Measurements from ENCODE around the gene SLC9A6.
"Not testable (repeated sequence)": the region's sequence is repeated elsewhere in the genome, so short reads cannot be mapped to it uniquely, and the experiment has no call there.

SLC9A6 gene

DNA sequence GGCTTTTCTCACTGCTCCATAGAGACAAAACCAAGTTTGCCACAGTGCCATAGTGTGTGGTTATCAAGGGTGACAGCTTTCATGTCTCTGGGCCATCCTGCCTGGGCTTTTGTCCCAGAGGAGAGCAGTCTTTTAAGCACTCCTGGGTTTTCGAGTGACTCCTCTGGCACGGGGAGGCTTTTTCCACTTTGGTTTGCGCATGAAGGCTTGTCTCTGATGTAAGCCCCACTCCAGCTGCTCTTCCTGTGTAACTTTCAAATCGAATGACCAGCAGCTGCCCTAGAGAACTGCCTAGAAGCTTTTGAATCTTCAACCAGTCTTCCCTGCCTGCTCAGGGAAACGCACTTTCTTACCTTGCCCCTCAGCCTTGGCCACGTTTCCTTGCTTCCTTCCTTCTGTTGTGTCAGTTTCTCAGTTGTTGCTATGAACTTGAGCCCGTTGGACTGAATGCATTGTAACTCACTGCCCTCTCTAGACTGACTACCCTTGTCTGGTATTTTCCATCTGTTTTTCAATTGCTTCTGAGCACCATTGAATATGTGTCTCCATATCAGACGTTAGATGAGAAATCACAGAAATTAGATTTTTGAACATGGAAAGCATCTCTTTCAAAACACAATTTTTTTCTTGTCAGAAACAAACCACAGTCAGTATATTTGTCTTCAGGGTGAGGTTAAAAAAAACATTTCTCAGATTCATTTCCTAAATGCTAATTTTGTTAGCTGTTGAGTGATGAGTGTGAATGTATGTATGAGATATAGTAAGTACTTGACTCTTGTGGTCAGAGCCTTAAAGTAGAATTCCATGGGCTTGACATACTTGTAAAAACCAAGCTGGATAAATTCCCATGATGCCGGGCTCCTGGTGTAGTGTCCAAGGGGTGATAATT lies 45.3 kb downstream of the SLC9A6 start:
- DNase-seq: no peak

DNA sequence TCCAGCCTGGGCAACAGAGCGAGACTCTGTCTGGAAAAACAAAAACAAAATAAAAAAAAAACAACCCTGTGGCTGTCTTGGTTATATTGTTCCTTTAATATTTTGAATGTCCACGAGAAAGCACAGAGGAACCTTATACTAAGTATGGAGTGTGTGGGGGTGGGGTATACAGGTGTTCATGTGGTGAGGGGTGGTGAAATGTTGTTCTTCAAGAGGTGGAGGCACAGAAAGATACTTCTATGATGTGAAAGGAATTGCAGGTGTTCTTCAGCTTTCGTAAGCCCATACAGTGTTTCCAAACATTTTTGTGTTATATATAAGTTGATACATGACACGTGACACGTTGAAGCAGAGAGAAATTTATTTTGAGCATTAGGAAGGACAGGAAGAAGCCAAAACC lies 46.4 kb downstream of the SLC9A6 start:
- no peak for DNase-seq

DNA sequence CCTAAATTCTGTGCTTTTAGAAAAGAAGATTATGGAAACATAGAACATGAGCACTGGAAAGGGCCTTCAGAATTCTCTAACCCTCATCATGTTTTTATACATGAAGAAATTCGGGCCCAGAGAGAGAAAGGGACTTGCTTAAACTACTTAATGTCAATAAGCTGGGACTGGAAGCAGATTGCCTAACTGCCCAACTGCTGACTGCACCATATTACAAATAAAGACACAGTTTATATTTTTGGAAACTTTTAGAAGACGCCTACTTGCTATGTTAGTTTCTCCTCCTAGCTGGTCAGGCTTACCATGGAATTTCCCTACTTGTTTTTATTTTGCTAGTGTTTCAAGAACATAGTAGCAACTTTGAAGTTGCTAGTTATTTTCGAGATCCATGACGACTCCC lies 47.1 kb downstream of the SLC9A6 start:
- DNase-seq: no peak

DNA sequence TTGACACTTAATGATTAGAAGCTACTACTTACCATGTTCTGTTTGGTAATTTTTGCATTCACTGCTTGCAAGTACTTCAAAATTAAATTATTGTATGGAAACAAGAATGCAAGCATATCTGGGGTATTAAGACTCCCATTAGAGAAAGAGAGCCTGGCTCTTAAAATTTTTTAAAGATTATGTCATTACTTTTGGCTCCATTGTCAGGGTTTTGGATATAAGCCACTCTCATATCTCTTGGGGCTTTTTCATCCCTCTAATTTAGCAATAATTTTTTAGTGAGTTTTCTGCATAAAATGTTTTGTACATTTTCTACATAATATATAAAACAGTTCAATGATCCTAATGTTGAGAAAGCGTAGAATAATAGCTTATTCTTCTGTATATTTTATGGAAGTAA lies 49.4 kb downstream of the SLC9A6 start:
- DNase-seq: no peak

DNA sequence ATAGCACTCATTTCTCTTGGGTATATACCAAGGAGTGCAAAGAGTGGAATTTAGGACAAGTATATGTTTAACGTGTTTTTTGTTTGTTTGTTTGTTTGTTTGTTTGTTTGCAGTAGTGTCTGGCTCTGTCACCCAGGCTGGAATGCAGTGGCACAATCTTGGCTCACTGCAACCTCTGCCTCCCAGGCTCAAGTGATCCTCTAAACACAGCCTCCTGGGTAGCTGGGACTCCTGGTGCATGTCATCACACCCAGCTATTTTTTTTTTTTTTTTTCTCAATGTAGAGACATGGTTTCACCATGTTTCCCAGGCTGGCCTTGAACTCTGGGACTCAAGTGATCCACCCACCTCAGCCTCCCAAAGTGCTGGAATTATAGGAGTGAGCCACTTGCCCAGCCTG lies 50.4 kb downstream of the SLC9A6 start:
- DNase-seq: no peak

DNA sequence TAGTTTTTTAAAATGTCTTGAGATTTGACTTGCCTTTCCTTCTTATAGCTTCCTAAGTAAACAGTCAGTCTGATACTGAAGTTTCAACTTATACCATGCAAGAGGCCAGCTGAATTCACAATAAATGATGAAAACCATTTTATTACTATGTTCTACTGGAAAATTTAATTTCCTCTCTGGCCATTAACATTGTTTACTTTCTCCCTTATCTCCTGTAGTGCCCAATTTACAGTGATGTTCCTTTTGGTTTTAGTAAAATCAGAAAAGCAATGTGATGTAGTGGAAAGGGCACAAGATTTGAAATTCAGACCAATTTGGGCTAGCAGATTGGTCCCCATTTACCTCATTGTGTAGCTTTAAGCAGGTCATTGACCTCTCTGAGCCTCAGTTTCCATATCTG lies 54.2 kb downstream of the SLC9A6 start:
- DNase-seq: no peak

DNA sequence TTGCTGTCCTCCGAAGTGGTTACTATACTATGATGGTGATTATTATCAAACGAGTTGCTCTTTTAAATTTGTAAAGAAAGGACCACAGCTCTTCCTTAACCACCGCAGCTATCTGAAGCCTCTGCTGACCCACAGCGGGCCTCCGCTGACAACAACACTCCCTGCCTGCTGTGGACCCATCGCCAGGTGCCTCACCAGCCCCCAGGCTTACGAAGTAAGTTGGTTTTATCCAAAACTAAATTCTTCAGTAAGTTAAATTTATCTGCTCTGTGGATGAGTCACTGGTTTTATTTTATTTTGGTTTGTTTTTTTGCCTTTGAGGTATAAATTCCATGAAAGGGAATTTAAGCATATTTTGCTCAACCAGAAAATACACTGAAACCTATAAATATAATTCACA lies 54.7 kb downstream of the SLC9A6 start:
- DNase-seq: no peak

DNA sequence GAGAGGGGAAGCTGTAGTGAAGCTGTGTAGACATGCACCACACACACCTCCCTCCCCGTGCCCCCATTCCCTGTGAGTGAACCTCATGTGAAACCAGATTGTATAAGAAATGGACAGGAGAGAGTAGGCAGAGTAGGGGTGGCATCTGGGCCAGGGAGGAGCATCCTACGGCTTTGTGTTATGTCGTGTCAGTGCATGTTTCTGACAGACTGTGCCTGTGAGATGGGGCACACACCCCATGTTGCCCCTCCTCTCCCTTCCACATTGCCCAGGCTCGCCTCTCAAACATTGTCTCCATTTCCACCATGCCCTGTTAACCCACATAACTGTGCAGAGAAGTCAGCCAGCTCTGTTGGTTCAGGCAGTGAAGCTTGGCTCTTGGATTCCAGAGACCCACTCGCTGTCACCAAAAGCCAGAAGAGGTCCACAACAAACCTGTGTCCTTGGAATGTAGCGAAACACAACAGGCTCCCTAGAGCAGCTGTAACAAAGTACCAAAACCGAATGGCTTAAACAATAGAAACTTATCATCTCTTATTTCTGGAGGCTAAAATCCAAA lies 56.1 kb downstream of the SLC9A6 start:
- DNase-seq: no peak

DNA sequence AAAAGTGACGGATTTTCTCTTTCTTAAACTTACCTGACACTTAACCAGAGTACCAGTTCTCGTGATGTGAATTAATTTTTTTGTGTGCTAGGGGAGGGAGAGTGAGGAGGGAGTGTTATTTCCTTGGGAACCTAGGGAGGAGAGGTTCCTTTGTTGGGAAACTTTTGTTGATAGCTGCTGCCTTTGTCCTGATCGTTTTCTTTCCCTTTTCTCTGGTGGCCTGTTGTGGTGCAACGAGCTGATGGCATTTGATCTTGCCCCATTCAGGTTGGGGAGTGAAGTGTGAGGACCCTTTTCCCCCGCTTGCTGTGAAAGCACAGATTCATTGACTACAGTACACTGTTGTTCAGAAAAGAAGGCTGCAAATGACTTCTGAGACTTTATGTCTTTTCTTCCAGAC lies 59.8 kb downstream of the SLC9A6 start:
- DNase-seq: no peak

DNA sequence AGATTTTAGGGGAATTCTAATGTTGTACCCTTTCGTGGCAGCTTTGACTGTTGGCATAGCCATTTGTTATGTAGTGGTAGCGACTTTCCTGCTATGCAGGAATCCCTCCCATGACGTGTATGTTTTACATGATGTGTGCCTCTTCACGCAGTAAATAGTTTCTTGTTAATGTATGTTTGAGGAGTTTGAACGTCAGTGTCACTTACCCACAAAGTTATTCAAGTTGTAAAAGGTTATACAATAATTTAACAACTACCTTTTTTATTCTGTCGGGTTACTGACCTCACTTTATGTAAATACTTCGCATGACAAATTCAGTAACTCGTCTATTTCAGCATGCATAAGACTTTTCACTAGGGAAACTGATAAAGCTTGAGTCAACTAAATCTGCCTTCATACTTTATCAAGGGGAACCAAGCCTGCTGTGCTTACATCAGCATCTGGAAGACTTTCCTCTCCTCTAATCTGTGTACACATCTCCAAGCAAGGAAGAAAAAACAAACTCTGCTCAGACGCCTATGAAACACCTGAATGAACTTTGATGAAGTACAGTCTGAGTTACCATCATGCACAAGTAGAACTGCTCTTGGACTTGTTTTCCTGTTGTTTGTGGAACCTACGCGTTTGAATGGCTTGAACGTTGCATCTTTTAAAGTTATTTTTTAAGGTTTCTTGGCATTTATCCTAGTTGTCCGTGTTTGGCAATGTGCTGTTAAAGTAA lies 61.2 kb downstream of the SLC9A6 start:
- no peak for DNase-seq

DNA sequence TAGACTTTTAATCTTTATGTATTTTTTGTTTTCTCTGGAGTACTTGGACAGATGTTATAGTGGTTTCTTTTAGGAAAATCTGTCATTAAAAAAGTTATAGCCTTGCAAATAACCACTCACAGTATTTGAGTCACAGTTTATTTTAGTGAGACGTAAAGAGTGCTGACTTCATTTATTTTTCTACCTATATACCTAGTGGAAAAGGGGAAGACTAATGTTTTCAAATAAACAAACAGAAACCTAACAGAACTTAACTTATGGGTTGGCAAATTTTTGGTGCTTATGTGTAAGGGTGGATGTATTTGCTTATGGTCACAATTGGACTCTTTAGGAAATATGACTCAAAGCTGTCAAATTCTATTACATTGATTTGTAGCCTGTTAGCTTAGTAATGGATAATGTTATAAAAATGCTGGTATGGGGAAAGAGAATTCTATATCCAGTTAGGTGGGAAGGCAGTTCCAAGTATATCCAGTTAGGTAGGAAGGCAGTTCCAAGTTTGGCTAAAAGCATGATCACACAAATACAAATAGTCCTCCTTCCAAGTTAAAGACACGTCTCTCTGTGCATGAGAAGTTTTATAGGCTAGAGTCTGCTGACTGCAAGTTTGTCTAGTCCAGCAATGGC lies 61.9 kb downstream of the SLC9A6 start:
- no peak for DNase-seq

DNA sequence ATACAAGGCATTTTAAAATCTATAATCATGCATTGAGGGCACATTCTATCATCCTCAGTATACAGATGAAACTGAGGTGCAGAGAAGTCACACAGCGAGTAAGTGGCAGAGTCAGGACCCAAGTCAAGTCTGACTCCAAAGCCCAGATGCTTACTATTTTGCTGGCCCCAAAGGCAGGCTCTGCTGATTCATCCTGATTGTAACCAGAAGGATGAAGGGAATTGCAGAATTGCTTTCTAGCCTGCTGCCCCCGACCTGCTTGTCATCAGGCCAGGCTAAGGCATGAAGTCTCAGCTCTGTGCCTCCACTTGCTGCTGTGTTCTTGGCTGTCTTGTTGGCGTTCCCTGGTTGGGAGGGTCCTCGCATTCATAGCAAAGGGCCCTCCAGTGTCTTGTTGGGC lies 62.7 kb downstream of the SLC9A6 start:
- no peak for DNase-seq

DNA sequence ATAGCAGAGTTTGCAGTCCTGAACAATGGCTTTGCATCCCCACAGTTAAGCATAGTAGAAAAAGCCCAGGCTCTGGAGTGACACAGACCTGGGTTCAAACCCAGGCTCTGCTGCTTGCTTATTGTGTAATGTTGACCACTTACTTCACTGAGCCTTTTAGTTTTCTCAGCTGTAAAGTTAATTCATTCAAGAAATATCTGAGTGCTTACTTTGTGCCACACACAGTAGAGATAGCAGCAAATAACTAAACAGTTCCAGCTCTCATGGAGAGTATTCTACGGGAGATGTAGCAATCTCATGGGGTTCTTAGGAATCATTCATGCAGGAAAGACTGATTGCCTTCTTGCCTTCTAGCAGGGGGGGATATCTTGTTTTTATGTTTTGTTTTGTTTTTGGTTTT lies 63.2 kb downstream of the SLC9A6 start:
- DNase-seq: no peak

DNA sequence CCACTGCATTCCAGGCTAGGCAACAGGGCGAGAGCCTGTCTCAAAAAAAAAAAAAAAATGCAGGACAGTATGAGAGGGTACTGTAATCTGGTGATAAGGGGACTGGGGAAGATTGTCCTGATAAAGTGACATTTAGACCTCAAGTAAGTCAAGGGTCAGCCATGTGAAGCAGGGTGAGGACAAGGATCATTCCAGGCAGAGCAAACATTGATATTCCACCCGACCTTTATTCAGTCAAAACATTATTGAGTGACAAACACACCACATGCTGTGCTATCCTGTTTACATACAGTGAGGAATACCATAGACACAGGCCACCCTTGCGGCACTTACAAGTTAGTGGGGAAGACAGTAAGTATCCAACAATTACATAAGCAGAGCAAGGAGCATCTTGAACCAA lies 64.4 kb downstream of the SLC9A6 start:
- DNase-seq: no peak

DNA sequence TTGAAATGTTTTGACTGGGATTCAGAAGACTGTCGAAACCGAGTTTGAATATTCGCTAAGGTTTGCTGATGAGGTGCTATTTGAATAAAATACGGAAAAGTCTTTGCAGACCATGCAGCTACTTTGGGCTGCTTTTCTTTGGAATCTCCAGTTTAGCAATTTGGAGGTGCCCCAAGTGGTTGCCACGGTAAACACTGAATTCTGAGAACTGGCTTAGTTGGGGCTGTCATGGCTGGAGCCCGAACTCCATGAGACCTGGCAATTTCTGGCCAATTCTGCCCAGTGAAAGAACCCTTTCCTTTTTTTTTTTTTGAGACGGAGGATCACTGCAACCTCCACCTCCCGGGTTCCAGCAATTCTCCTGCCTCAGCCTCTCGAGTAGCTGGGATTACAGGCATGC lies 65.6 kb downstream of the SLC9A6 start:
- not testable (repeated sequence) for DNase-seq

DNA sequence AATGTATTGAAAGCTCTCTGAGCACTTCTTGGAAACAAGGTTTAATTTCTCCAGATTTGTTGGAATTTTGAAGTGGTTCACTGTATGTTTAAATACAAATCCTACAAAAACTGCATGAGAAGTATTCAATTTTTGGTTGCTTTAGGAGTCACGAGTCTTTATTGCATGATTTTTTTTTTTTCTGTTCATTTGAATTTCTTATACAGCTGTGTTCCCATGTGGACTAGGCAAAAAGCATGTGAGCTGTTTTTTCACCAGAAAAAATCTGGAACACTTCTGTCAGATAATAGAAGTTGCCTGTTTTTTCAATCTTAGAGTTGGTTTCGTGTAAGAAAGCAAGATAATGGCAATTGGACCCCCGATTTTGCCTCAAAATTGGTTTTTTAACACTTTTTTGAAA lies 66.4 kb downstream of the SLC9A6 start:
- DNase-seq: no peak

DNA sequence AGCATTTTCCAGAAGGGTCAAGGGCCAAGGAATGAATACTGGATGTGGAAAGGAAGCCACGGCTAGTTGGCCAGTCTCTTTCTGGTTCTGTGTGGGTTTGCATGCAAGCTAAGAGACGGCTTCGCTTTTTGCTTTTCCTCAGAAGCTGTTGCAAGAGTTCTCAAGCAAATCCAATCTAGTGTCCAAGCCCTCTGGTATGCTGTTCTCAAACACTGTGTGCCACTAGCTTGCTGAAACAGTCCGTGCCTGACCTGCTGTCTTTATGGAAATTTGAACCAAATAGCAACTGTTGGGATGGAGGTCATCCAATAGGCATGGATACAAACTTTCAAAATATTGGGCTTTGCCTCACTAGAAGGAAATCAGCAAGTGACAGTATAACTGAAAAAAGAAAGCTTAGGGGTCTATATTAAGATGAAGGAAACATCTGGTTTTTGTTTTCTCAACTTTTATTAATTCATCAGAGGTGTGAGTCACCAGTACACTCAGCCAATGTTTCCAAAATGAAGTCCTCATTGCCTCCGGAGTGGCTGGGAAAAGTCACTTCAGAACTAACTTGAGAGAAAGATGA lies 70.5 kb downstream of the SLC9A6 start:
- DNase-seq: no peak

DNA sequence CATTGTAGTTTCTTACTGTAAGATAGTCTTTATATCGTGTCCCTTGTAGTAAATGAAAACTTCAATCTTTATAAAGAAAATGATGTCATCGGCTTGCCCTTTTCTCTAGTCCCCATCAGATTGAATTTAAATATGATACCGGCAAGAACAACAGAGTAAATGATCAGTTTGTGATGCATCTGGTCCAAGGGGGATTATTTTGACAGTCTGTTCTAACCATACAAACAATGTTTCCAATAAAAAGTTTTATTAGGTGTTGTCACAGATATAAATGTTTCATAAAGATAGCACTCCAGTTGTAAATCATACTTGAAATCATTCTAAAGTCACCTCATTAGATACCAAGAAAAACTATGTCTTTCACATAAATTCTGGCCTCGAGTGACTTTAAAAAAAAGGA lies 72.3 kb downstream of the SLC9A6 start:
- DNase-seq: no peak

DNA sequence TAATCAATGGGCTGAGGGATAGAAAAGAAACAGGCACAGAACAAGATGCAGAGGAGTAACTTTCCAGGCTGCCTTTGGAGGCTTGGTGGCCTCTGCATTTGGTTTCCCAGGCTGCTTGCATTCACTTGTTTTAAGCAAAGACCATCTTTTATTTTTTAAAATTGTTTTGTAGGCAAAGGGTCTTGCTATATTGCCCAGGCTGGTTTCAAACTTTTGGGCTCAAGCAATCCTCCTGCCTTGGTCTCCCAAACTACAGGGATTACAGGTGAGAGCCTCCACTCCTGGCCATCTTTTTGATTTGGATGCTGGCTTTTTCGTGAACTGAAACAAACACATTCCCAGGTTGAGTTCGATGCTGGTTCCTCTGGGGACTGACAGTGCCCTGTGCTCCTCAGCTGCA lies 74.1 kb downstream of the SLC9A6 start:
- DNase-seq: no peak

DNA sequence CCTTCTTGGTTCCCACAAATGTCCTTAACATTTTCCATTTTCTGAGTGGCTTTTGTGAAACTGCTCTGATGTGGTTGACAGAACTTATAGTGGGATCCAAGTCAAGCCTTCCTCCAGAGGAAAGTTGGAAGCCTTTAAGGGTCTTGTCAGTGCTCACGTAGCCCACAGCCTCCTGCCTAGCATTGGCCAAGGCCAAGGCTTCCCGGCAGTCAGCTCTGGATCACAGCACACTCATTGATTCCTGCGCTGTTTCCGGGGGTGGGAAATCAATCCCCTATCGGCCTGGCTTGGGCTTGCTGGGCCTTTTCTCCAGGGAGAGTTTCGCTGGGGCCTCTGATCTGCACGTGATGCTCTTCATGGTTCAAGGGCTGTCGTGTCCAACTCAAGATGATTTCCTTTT lies 76.1 kb downstream of the SLC9A6 start:
- no peak for DNase-seq

DNA sequence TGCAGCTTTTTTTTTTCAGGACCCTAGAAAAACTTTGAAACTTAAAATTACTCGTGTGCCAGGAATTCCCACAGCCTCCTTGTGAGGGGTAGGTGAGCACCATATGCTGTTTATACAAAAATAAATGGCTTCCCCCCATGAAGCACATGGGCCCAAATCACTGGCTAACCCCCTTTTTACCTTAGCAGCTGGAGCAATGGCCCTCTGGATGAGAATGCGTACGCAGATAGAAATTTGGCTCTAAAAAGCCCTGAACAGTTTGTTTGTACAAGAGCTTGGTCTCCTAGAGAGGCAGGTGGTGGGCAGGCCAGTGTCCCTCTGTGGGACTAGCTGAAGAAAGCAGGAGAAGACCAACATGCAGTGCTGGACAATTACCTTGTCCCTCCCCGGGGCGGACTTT lies 76.5 kb downstream of the SLC9A6 start:
- no peak for DNase-seq

DNA sequence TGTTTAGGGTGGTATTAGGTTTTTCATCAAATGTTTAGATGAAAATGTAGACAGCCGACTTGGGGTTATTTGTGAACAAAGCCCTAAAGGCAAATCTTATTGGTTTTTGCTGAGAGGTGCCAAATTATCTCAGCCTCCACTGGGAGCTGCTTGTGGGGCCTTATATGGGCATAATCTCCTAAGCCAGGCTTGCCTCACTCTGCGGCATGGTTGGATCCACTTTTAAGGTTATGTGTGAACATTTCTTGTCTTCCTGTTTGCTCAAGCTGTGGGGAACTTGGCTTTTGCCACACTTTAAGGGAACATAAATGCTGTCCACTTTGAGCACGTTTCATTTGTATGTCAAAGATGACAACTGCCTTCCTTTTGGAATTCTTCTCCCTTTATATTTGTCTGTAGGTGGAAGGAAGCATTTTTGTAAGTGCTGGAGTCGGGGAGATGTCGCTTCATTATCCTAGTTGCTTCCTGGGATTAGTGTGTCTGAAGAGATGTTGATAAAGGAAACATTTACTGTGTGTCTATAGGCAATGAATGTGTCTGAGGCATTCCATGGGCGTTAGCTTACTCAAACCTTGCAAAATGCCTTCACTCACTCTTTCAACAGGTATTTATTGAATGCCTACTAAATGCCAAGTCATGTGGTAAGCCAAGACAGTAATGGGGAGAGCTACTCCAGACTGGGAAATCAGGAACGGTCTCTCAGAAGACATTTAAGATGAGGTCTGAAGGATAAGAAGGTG lies 78.3 kb downstream of the SLC9A6 start:
- DNase-seq: no peak

DNA sequence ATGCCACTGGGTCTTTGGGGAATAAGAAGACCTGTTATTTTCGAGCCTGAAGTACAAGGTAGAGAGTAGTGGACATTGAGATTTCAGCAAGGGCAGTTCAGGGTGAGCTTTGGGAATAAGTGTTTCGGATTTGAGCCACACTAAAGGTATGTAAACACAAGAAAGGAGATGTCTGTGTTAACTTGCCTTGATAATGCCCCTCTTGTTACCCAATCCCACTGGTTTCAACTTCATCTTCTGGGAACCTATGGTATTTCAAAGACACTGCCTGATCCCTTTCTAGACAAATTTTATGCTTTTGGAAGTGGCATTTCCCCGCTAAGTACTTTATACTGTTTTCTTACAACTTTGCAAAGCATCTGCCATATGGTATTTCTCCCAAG lies 79.4 kb downstream of the SLC9A6 start:
- no peak for DNase-seq
